22Rv1 (cell line): ENCODE measurements around the gene CCSER1.

ENCODE experiments used
- H3K27ac ChIP-seq: fragments of 450-650 bp; 2 replicates; pipeline ENCODE4 v1.5.1; 2017
- ZFX ChIP-seq: fragments of 450-650 bp; IDR thresholded peaks from 2 replicates; pipeline ENCODE4 v1.6.1; 2017; ENCODE audit warnings: antibody characterized with exemption, borderline replicate concordance
- TF ChIP-seq, protein P1 (sequence below): fragments of 450-650 bp; IDR thresholded peaks from 2 replicates; pipeline ENCODE4 v1.5.1; 2017; ENCODE audit warnings: mild to moderate bottlenecking

Gene CCSER1

DNA sequence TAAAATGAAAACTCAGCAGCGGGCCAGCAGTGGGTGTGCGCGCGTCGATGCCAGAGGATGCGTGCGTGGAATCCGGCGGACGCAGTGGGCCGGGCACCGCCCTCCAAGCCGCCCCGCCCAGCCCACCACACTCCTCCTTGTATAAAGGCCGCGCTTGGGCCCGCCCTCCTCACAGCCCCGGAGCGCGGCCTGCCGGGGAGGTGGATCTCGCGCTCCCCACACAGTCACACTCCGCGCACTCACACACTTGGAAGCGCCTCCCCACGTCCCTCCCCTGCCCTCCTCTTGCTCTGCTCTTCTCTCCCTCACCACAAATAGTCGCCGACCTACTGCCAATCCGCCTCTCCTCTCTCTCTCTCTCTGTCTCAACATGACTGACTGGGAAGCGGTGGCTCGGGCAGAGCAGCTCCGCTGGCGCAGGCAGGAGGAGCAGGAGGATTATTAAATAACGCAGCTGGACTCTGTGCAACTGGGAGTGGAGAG, at the start of gene CCSER1:
Gene CCSER1 (plus strand): TSS at position 172 of the 483 bp plus-strand sequence.
- H3K27ac ChIP-seq: peak within 1 kb of the TSS; percentile 92
- TF ChIP-seq, protein P1, sequence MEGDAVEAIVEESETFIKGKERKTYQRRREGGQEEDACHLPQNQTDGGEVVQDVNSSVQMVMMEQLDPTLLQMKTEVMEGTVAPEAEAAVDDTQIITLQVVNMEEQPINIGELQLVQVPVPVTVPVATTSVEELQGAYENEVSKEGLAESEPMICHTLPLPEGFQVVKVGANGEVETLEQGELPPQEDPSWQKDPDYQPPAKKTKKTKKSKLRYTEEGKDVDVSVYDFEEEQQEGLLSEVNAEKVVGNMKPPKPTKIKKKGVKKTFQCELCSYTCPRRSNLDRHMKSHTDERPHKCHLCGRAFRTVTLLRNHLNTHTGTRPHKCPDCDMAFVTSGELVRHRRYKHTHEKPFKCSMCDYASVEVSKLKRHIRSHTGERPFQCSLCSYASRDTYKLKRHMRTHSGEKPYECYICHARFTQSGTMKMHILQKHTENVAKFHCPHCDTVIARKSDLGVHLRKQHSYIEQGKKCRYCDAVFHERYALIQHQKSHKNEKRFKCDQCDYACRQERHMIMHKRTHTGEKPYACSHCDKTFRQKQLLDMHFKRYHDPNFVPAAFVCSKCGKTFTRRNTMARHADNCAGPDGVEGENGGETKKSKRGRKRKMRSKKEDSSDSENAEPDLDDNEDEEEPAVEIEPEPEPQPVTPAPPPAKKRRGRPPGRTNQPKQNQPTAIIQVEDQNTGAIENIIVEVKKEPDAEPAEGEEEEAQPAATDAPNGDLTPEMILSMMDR: no peak
- no peak for TF ChIP-seq ZFX

DNA sequence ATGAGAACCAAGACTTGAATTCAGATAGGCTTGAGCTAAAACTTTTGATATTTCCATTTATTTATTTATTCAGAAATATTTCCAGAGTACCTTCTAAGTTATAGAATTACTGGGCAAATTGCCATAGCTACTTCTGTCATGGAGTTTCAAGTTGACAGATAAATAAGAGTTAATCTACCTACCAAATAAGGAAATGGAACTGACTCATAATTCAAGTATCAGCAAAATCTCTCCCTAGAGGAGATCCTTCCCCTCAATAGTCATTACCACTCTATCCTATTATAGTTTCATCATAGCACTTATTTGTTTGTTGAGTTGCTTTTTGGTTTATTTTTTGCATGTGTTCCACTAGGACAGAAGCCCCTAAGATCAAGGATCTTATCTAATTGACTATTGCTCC, 48.8 kb upstream of the CCSER1 start:
- H3K27ac ChIP-seq: no peak overlapping the region
- TF ChIP-seq ZFX: no peak
- TF ChIP-seq, protein P1: no peak

GRCh38 chr4:90080116-90080515, 47.1 kb upstream of the CCSER1 start:
- TF ChIP-seq, protein P1: no peak
- TF ChIP-seq ZFX: no peak
- no peak overlapping the region for H3K27ac ChIP-seq

- H3K27ac ChIP-seq: no peak overlapping the region
- no peak for TF ChIP-seq ZFX
- TF ChIP-seq, protein P1: no peak
Observed at GRCh38 chr4:90081432-90082144, 45.6 kb upstream of the CCSER1 start.

- H3K27ac ChIP-seq: no peak overlapping the region
- no peak for TF ChIP-seq ZFX
- TF ChIP-seq, protein P1: no peak
Observed at GRCh38 chr4:90082449-90082848, 44.7 kb upstream of the CCSER1 start.

DNA sequence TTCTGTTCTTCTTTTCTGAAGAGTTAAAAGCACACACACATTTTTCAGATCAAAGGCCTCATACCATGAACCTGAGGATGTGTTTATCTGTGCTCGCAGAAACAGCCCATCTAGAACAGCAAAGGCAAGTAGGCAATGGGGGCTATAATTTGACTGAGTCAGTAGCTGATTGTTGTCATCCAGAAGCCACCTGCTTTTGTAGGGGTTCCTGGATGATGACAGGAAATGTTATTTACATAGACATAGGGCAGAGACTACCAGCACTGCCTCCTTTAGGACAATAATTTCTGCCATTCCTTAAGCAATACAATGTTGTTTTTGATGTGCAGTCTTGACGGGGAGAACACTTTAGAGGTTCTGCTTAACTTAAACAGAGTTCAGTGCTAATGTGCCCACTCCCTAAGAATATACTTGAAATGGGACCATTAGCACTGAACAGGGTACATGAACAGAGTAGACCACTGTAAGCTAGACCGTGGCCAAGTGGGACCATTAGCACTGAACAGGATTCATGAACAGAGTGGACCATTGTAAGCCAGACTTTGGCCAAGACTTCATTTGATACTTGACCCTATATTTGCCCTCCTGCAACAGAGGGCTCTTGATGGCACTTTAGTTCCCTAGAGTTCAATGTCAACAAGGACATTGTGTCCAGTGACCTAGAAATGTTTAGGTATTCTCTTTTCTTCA, 42.8 kb upstream of the CCSER1 start:
- no peak for TF ChIP-seq ZFX
- TF ChIP-seq, protein P1: no peak
- no peak overlapping the region for H3K27ac ChIP-seq

DNA sequence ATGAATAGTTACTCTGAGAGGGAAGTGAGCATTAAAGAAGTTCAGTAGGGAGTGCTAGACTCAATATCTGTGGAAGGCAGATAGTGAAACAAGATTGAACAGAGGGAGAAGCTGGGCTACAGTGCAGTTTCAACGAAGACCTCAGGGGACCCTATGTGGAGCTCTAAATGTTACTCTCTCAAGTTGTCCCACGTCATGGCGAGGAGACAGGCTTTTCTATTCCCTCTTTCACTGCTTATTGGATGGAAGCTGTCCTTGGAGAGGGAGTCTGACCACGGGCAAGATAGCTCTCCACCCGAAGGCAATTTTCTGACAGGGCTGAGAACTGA, 42.3 kb upstream of the CCSER1 start:
- H3K27ac ChIP-seq: no peak overlapping the region
- TF ChIP-seq ZFX: no peak

DNA sequence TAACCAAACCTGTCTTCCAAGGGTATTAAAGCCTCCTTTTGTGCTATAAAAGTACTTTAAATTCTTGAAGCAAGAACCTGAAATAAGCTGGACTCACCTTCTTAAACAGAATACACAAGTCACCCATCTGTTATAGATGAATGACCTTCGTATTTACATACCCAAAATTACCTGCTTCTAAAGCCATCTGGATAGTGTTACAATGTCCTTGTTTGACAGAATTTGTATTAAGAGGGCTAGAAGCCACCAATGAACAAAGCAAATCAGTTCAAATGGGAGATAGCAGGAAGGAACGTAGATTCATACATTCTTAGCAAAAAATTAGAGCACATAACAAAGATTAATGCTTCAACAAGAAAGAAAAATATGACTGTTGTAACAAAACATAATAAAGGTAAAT, 33.7 kb upstream of the CCSER1 start:
- TF ChIP-seq, protein P1: no peak
- no peak for TF ChIP-seq ZFX
- H3K27ac ChIP-seq: no peak overlapping the region
